ENCODE data around the gene SIRT7.

Gene SIRT7, protein sequence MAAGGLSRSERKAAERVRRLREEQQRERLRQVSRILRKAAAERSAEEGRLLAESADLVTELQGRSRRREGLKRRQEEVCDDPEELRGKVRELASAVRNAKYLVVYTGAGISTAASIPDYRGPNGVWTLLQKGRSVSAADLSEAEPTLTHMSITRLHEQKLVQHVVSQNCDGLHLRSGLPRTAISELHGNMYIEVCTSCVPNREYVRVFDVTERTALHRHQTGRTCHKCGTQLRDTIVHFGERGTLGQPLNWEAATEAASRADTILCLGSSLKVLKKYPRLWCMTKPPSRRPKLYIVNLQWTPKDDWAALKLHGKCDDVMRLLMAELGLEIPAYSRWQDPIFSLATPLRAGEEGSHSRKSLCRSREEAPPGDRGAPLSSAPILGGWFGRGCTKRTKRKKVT

DNA sequence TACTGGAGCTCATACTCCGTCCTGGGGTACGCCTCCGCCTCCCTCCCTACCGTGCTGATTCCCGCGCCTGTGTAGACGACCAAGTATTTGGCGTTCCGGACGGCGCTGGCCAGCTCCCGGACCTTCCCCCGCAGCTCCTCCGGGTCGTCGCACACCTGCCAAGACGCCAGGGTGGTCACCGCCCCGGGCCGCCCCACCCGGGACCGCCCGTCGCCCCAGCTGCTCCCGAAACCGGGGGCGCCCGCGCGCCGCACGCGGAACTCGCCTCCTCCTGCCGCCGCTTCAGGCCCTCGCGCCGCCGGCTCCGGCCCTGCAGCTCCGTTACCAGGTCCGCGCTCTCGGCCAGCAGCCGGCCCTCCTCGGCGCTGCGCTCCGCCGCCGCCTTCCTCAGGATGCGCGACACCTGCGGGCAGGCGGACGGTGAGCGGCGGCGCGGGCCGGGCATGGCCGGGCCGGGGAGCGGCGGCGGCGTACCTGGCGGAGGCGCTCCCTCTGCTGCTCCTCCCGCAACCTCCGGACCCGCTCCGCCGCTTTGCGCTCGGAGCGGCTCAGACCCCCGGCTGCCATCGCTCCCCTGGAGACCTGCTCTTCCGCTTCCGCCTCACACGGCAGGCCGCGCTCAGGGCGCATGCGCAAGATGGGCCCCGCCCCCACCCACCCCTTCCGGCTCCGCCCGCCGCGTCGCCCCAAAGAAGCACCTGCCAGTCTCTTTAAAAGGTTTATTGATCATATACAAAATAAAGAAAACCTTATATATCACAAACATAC, at the start of gene SIRT7:
Gene SIRT7, minus strand, starts transcription at position 612 of the 768 bp plus-strand sequence. Its CDS starts 45 bp downstream, at position 567.
- DNase-seq = peak; percentile 78

DNA sequence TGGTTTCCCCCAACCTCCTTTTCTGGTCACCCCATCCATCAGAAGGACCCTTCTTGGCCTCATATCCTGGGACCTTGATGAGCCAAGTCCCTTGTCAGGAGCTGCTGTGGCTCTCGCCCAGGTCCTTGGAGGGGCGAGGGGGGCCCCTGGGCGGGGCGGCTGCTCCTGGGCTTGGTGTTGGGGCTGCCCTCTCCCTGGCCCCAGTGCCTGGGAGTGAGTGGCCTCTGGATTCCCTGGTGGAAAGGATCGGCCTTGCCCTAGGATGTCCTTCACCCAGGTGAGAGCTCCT, 49.2 kb upstream of the SIRT7 start:
- DNase-seq = no peak

- no peak for DNase-seq
Observed at GRCh38 chr17:81966343-81967243, 48.6 kb upstream of the SIRT7 start.

- DNase-seq = no peak
Observed at GRCh38 chr17:81964081-81964849, 46.3 kb upstream of the SIRT7 start.

- no peak for DNase-seq
Observed at GRCh38 chr17:81962499-81963441, 44.8 kb upstream of the SIRT7 start.

GRCh38 chr17:81961521-81962498, 43.8 kb upstream of the SIRT7 start:
- no peak for DNase-seq

- DNase-seq = no peak
Observed at GRCh38 chr17:81961087-81961511, 43.1 kb upstream of the SIRT7 start, which contains the start of gene NOTUM. TSS of gene NOTUM (minus strand) at chr17:81961187. CDS start at chr17:81960909, 278 bp downstream.

- DNase-seq = no peak
Observed at GRCh38 chr17:81960130-81960958, 42.4 kb upstream of the SIRT7 start.

- DNase-seq = peak; percentile 80
Observed at GRCh38 chr17:81959362-81960129, 41.6 kb upstream of the SIRT7 start.

GRCh38 chr17:81958633-81959342, 40.8 kb upstream of the SIRT7 start:
- no peak for DNase-seq

- no peak for DNase-seq
Observed at GRCh38 chr17:81957691-81958432, 39.9 kb upstream of the SIRT7 start.

- DNase-seq = no peak
Observed at GRCh38 chr17:81956607-81957589, 38.9 kb upstream of the SIRT7 start.

- DNase-seq = no peak
Observed at GRCh38 chr17:81955756-81956544, 38.0 kb upstream of the SIRT7 start.

- DNase-seq = no peak
Observed at GRCh38 chr17:81955058-81955681, 37.2 kb upstream of the SIRT7 start.
